ENCODE results near the gene NAT10.

Gene NAT10

GRCh38 chr11:34105957-34106504 is 602 bp downstream of the NAT10 start:
- DNase-seq (ENCODE audit: low read depth), result no peak

- DNase-seq (ENCODE audit: low read depth), result no peak
Measured at GRCh38 chr11:34111722-34112270, 6.4 kb downstream of the NAT10 start.

GRCh38 chr11:34114014-34114413 is 8.6 kb downstream of the NAT10 start:
- DNase-seq (ENCODE audit: low read depth), result no peak

- no peak for DNase-seq (ENCODE audit: low read depth)
Measured at GRCh38 chr11:34114471-34114870, 9.0 kb downstream of the NAT10 start.

- no peak for DNase-seq (ENCODE audit: low read depth)
Measured at GRCh38 chr11:34120651-34121050, 15.2 kb downstream of the NAT10 start.

GRCh38 chr11:34124885-34125668 is 19.6 kb downstream of the NAT10 start:
- DNase-seq (ENCODE audit: low read depth), result no peak

GRCh38 chr11:34126959-34127848 is 21.8 kb downstream of the NAT10 start:
- DNase-seq (ENCODE audit: low read depth), result no peak

- no peak for DNase-seq (ENCODE audit: low read depth)
Measured at GRCh38 chr11:34128824-34129223, 23.4 kb downstream of the NAT10 start.

- DNase-seq (ENCODE audit: low read depth), result no peak
Measured at GRCh38 chr11:34132261-34132965, 27.0 kb downstream of the NAT10 start.

- no peak for DNase-seq (ENCODE audit: low read depth)
Measured at GRCh38 chr11:34134765-34135164, 29.3 kb downstream of the NAT10 start.

GRCh38 chr11:34135439-34135838 is 30.0 kb downstream of the NAT10 start:
- DNase-seq (ENCODE audit: low read depth), result no peak

- DNase-seq (ENCODE audit: low read depth), result no peak
Measured at GRCh38 chr11:34136420-34136819, 31.0 kb downstream of the NAT10 start.

GRCh38 chr11:34139346-34139745 is 33.9 kb downstream of the NAT10 start:
- DNase-seq (ENCODE audit: low read depth), result no peak

- DNase-seq (ENCODE audit: low read depth), result no peak
Measured at GRCh38 chr11:34140149-34140548, 34.7 kb downstream of the NAT10 start.

GRCh38 chr11:34143048-34143447 is 37.6 kb downstream of the NAT10 start:
- no peak for DNase-seq (ENCODE audit: low read depth)

- no peak for DNase-seq (ENCODE audit: low read depth)
Measured at GRCh38 chr11:34145073-34145472, 39.6 kb downstream of the NAT10 start.

GRCh38 chr11:34145847-34146381 is 40.5 kb downstream of the NAT10 start:
- DNase-seq (ENCODE audit: low read depth), result no peak

GRCh38 chr11:34146411-34146810 is 41.0 kb downstream of the NAT10 start:
- no peak for DNase-seq (ENCODE audit: low read depth)

- no peak for DNase-seq (ENCODE audit: low read depth)
Measured at GRCh38 chr11:34146866-34147265, 41.4 kb downstream of the NAT10 start.

- DNase-seq (ENCODE audit: low read depth), result no peak
Measured at GRCh38 chr11:34147581-34147980, 42.2 kb downstream of the NAT10 start.

- DNase-seq (ENCODE audit: low read depth), result no peak
Measured at GRCh38 chr11:34148504-34149165, 43.2 kb downstream of the NAT10 start.

Data from T follicular helper cell (primary cell).